Erythroblast (primary cell): ENCODE measurements around the gene PDE1C.

Experiments
- DNase-seq, 2 experiments: peaks; one replicate each; lab custom pipeline; 2025; lab: John Stamatoyannopoulos, UW
- GATA1 ChIP-seq: IDR thresholded peaks from 2 replicates; pipeline ENCODE4 v1.6.1; 2011; ENCODE audit warnings: low read depth, mild to moderate bottlenecking, control low read depth, low read length, moderate library complexity
- POLR2A ChIP-seq: IDR thresholded peaks from 2 replicates; pipeline ENCODE4 v1.6.1; 2011; ENCODE audit warnings: mild to moderate bottlenecking, low read length

Gene PDE1C

DNA sequence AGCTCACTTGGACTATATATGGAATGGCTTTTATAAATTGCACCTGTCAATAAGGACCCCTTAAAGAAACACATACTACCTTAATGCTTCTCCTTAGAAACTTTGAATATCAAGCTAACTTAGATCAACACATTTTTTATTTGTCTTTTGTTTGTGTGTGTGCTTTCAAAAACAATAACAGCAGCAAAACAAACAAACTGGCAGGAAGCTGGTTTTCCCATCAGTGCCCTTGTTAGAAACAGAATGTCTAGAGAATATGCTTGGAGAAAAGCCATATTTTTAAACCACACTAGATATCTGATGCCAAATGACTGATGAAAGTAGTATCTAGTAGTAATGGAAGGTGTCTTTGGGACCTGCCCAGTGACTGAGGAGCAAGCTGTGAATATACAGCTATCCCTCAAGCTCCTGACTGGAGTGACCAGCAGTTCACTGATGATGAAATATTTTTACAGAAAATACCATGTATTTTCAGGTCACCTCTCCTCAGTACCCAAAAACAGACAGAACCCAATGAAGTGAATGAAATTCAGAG is 1.0 kb downstream of the PDE1C start:
- no peak for TF ChIP-seq GATA1
- no peak for TF ChIP-seq POLR2A

GRCh38 chr7:32068411-32069101 is 1.7 kb downstream of the PDE1C start:
- TF ChIP-seq POLR2A (no peak), GATA1 (no peak)
- no peak for DNase-seq

More for the DNA sequence above, 1.0 kb downstream of the PDE1C start:
- no peak for DNase-seq

DNA sequence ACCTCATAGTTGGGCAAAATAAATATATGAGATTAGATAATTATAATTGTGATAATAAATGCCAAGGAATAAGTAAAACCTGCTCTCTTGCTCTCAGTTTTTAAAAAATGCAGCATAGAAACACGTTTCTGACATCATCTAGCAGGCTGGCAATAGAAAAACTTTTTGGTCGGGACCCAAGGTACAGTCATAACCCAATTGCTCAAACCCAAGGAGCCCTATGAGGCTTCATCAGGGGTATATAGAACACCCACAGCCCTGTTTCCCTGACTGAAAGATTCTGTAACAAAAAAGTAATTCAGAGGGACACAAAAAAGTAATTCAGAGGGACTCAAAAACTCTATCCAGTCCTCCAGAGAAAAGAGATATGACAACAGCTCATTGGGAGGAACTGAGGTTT is 3.8 kb downstream of the PDE1C start:
- no peak for DNase-seq
- TF ChIP-seq POLR2A (no peak), GATA1 (no peak)

DNA sequence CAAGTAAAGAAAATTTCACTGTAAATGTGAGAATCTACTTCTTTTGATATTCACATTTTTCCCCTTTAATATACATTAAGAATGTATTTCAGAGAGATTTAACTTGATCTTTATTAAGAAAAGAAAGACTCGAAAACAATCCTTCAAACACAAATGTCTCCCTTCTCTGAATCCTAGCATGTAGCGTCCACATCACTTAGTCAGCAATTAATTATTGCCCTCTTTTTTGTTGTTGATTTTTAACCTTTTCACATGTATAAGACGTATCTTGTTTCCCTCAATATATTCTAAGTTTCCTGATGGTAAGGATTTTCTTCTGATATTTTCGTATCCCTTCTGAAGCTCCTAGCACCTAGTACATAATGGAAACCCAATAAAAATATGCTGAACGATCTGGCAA is 6.6 kb downstream of the PDE1C start:
- no peak for DNase-seq
- TF ChIP-seq GATA1 (no peak), POLR2A (no peak)

- DNase-seq = peak; percentile 11 to 44
- no peak for TF ChIP-seq GATA1
- TF ChIP-seq POLR2A = no peak
Measured at GRCh38 chr7:32062150-32062549, 8.1 kb downstream of the PDE1C start.

DNA sequence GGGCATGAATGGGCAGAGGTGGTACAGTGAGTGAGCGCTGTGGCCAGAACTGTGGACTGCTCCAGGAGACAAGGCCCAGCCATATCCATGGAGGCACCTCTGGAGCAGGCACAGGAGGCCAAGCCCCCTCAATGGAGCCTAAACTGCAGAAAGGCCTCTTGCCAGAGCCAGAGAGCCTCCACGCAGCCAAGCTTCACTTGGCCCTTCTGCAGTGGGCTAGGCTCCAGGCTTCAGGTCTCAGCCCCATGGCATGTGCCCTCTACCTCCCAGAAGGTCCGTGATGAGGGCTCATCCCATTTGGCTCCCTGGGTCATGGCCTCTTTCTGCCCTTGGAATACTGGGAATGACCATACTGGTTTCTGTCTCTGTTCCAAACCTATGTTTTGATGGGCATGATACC is 8.9 kb downstream of the PDE1C start:
- TF ChIP-seq POLR2A = no peak
- no peak for TF ChIP-seq GATA1
- no peak for DNase-seq

DNA sequence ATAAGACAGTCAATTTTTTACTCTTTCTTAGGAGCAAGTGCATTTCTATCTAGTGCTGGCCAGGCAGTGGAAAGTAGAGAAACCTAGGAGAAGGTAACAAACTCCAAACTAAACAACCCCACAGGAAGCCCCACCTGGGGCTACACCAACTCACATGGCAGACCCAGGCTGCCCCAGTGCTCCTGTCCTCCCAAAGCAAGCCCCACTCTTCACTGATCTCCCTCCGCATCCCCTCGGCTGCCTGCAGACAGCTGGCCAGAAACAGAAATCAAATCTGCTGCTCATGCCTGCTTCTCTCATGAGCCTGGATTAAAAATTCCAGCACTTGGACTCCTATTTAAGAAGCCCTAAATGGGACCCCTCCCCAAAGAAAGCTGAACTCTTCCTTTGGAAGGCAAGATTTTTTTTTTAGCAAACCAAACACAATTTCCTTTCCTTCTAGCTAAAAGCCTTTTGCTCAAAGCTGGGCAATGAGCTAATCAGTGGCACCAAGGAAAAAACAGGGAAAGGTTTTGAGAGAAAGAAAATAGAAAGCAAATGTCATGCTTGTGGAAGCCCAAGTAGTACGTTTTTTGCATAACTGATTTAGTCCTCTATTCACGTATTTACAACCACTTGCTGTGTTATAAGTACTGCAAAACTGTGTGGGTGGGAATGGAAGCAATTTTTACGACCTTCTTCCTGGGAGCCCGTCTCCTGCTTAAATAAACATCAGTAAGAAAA is 10.8 kb downstream of the PDE1C start:
- DNase-seq = no peak
- TF ChIP-seq POLR2A (no peak), GATA1 (no peak)

GRCh38 chr7:32058002-32058401 is 12.2 kb downstream of the PDE1C start:
- TF ChIP-seq GATA1 = no peak
- TF ChIP-seq POLR2A = no peak
- DNase-seq = no peak

DNA sequence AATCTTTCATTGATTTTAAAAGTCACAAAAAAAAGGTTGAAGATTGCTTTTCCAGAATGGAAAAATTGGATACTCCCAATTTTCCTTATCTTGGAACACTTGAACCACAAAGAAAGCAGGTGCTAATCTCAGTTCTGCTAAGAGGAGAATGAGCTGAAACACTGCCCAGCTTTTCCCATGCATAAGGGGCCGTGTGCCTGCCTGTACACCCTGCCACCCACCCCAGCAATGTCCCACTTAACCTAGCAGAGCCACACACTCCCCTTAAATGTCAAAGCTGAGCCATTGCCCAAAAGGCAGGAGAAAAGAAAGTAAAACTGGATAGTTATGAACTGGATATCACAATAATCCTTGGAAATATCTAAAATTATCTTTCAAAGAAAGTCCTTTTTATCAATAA is 13.4 kb downstream of the PDE1C start:
- DNase-seq = no peak
- no peak for TF ChIP-seq POLR2A
- no peak for TF ChIP-seq GATA1

DNA sequence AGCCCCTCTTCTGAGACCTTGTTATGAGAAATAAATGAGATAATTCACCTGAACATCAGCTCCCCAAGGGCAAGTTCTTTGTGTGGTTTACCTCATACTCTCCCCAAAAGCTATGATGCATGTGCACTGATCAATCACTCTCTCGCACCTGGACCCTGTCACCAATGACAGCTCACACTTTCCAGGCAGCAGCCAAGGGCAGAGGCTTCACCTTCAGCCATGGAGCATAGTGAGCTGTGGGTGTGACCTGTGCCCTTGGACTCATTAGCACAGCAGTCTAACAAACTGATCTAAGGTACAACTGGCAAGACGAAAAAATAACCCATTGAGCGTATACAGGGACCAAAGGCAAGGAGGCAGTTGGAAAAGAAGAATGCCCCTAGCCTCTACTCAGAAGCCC is 17.0 kb downstream of the PDE1C start:
- TF ChIP-seq POLR2A = no peak
- TF ChIP-seq GATA1 = no peak
- DNase-seq = no peak

DNA sequence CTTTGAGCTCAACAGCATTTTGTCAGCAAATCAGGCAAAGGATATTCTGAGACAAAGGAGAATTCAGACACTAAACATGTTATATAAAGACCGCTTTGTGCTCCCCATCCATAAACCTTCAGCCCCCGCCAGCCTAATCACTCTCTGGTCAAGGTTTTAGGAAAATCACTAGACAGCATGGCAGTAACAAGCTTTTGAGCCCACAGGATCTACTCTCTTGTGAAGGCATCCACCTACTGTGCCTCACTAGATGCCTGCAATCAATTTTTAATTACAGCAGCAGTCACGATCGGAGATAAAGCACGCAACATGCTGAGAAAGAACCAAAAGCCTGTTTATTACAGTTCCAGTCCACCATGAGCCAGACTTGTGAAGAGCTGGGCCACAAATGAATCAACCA is 19.1 kb downstream of the PDE1C start:
- no peak for TF ChIP-seq POLR2A
- no peak for TF ChIP-seq GATA1
- DNase-seq = no peak

DNA sequence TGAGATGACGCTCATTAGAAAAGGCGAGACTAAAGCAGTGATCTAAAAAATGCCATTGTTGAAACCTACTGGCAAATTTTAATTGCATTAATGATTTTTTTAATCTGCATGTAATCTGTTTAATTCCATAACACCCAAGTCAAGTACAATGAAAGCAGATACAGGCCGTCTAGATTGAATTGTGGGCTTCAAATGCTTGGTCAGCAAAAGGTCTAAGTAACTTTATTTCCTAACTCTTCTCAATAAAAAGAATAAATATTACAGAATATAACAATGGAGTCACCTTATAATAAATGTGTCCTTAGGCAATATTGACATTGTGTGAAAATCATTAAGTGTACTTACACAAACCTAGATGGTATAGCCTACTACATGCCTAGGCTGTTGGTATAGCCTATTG is 20.6 kb downstream of the PDE1C start:
- DNase-seq = no peak
- TF ChIP-seq GATA1 (no peak), POLR2A (no peak)

DNA sequence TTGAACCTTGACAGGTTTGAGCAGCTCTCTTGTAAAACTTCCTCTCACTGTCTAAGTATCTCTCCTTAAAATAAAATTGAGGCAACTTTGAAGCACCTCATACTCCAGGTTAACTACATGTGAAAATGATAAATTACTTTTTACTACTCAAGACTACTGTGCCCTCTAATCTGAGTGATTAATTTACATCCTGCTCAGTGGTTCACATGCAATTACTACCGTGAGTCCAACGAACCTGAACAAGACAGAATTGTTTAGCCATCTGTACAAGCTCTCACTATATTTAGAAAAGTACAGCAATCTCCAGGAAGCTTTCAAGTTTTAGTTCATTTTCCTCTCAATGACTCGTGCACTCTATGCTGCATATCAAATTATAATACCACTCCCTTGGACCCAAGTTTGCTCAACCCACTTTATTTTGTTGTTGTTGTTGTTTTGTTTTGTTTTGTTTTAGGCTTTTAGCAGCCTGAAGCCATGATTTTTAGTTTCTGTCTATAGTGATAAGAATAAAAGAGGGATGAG is 21.2 kb downstream of the PDE1C start:
- TF ChIP-seq POLR2A (no peak), GATA1 (no peak)
- DNase-seq = no peak

DNA sequence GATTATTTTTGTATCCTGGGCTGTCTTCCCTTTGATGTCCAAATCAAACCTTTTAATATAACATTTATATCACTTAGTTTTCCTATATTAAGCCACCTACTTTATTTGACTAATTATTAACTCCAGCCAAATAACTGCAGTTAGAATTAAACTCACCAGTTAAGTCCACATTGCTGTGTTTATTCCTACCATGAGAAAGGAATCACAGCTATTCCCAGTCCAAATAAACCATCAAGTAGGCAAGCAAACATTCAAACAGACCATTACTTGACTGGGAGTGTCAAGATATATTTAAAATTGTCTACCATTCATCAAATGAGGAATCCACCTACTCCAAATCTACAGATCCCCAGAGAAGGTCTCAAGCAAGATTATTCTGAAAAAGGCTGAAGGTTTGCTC is 22.4 kb downstream of the PDE1C start:
- TF ChIP-seq POLR2A = no peak
- TF ChIP-seq GATA1 = no peak
- no peak for DNase-seq

DNA sequence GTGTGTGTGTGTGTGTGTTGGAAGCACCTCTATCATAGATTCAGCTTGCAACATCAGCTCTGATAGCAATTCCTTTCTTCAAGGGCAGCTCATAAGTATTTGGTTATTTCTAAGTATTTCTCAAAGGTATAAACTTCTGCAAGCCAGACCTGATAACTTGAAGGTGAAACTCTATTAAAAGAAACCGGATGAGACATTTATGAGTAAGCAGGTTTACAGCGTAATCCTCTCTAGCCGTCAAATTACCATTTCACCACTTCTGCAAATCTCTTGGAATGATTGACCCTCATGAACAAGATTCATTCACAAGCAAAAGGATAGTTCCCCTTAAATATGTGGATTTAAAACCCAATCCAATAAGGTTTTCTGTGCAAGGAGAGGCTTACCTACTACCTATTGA is 23.1 kb downstream of the PDE1C start:
- TF ChIP-seq GATA1 = no peak
- TF ChIP-seq POLR2A = no peak
- no peak for DNase-seq

- TF ChIP-seq POLR2A (no peak), GATA1 (no peak)
Measured at GRCh38 chr7:32045228-32045627, 25.0 kb downstream of the PDE1C start.

More at GRCh38 chr7:32045228-32045627, 25.0 kb downstream of the PDE1C start:
- no peak for DNase-seq
